ENCODE measurements around the gene GMDS. TPM values are rescaled to one million over a fixed set of nuclear protein-coding genes. Genes with fewer than 3 reads are reported as not detected.

GMDS gene
- total RNA-seq, 2 experiments from 2014 or later = 13.9 to 16.4 TPM

DNA sequence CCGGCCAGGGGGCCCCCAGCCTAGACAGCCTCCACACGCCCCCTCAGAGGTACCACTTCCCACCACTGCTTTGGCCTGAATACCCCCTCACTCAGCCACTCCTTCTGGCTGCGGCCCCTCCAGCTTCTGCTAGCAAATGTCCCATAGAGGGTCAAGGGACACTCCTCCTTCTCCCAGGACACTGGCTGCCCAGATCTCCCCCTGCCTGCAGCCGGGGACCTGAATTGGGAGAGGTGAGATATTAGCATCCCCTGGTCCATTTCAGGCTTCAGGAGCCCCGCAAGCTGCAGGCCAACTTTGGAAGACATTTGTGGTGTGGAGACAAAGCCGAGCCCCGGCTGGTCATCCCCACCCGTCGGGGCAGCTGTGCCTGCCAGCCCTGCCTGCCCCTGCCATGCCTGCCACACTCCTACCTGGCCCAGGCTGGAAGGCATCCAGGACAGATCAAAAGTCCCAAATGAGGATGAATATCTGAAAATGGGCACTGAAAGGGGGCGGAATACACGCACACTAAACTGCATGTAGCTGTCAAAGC is 668.2 kb downstream of the GMDS start:
- POLR2A ChIA-PET = no interaction called here
- CTCF ChIA-PET = no interaction called here
- no peaks in the 10 kb centered on the region for H3K9me3 Mint-ChIP-seq

DNA sequence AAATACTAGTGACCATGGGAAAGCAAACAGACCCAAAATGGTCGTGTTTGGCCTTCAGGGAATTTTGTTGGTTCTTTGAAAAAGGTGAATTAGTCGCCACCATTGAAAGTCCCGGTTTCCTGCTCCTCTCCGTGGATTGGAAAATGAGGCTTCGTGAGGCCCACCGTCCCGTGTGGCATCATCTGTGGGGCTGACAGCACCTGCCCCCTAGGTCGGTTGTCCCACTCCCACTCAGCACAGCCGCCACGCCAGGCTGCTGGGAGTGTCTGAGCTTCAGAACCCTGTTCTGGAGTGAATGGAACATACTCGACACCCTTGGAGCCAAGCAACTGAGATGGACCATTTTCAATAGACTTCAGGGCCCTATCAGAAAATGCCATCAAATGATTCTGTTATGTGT is 668.7 kb downstream of the GMDS start:
- Histone ChIP-seq H3K27me3 (ENCODE audit: control insufficient read depth in 1 of 2, insufficient read depth in 2 of 2, low read length in 2 of 2) (peaks cover 0 to 5% of the 10 kb centered on the region in 2 experiments), H3K27ac (ENCODE audit: low read depth in 1 of 2, low read length in 2 of 2) (no peak overlapping the region), H3K36me3 (ENCODE audit: insufficient read depth, low read length) (no peaks in the 10 kb centered on the region), H3K4me3 (ENCODE audit: low read length) (no peak overlapping the region), H3K4me1 (ENCODE audit: insufficient read depth, low read length) (no peaks in the 10 kb centered on the region), H3K9me3 (ENCODE audit: control insufficient read depth in 1 of 2, insufficient read depth in 1 of 2, low read length in 2 of 2) (peaks cover 0 to 4% of the 10 kb centered on the region in 2 experiments)
- TF ChIP-seq, protein P1, sequence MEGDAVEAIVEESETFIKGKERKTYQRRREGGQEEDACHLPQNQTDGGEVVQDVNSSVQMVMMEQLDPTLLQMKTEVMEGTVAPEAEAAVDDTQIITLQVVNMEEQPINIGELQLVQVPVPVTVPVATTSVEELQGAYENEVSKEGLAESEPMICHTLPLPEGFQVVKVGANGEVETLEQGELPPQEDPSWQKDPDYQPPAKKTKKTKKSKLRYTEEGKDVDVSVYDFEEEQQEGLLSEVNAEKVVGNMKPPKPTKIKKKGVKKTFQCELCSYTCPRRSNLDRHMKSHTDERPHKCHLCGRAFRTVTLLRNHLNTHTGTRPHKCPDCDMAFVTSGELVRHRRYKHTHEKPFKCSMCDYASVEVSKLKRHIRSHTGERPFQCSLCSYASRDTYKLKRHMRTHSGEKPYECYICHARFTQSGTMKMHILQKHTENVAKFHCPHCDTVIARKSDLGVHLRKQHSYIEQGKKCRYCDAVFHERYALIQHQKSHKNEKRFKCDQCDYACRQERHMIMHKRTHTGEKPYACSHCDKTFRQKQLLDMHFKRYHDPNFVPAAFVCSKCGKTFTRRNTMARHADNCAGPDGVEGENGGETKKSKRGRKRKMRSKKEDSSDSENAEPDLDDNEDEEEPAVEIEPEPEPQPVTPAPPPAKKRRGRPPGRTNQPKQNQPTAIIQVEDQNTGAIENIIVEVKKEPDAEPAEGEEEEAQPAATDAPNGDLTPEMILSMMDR (IDR thresholded peaks at IDR 0.05) = no peak
- ChIA-PET POLR2A (no interaction called here), CTCF (no interaction called here)
- no peaks in the 10 kb centered on the region for H3K4me1 Mint-ChIP-seq (ENCODE audit: low read depth)
- H3K4me3 Mint-ChIP-seq = no peak overlapping the region
- no peak overlapping the region for H3K27ac Mint-ChIP-seq
- peaks cover 4% of the 10 kb centered on the region for H3K27me3 Mint-ChIP-seq
- H3K36me3 Mint-ChIP-seq (ENCODE audit: low read depth) = peaks cover under 1% of the 10 kb centered on the region
- peaks cover 4% of the 10 kb centered on the region for H3K9me3 Mint-ChIP-seq
- DNase-seq (no peak), ATAC-seq (ENCODE audit: poor library complexity) (no peak)
- intact Hi-C loops (cut with DNase I, micrococcal nuclease) = no loop called here

More for the DNA sequence above, 668.2 kb downstream of the GMDS start:
- intact Hi-C loops (cut with DNase I, micrococcal nuclease) = no loop called here
- Histone ChIP-seq H3K4me3 (ENCODE audit: low read length) (no peak overlapping the region), H3K27ac (ENCODE audit: low read depth in 1 of 2, low read length in 2 of 2) (no peak overlapping the region), H3K27me3 (ENCODE audit: control insufficient read depth in 1 of 2, insufficient read depth in 2 of 2, low read length in 2 of 2) (peaks cover 0 to 5% of the 10 kb centered on the region in 2 experiments), H3K4me1 (ENCODE audit: insufficient read depth, low read length) (no peaks in the 10 kb centered on the region), H3K9me3 (ENCODE audit: control insufficient read depth in 1 of 2, insufficient read depth in 1 of 2, low read length in 2 of 2) (no peaks in the 10 kb centered on the region), H3K36me3 (ENCODE audit: insufficient read depth, low read length) (no peaks in the 10 kb centered on the region)
- no peaks in the 10 kb centered on the region for H3K36me3 Mint-ChIP-seq (ENCODE audit: low read depth)
- no peak for ATAC-seq (ENCODE audit: poor library complexity)
- H3K4me1 Mint-ChIP-seq (ENCODE audit: low read depth) = no peaks in the 10 kb centered on the region
- DNase-seq = no peak
- no peak overlapping the region for H3K27ac Mint-ChIP-seq
- no peak overlapping the region for H3K4me3 Mint-ChIP-seq
- TF ChIP-seq, protein P1 (IDR thresholded peaks at IDR 0.05) = no peak
- peaks cover 4% of the 10 kb centered on the region for H3K27me3 Mint-ChIP-seq

DNA sequence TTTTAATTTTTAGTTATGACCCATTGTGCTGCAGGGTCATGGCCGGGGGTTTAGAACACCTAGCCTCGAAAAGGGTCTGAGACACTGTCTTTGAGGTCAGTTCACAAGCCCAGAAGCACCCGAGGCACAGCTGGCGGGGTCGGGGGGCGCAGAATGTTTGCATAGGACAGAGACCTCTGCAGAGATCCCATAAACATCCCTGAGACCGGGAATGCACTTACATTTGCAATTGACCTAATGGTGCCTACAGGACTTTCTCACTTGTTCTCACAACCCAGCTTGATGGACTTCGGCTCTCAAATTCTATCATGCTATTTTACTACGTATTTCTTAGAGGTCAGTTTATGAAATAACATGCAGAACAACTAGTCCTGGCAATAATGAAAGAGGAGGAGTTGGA is 669.2 kb downstream of the GMDS start:
- CTCF ChIA-PET = no interaction called here
- H3K4me1 Mint-ChIP-seq (ENCODE audit: low read depth) = no peaks in the 10 kb centered on the region

More for the DNA sequence above, 669.2 kb downstream of the GMDS start:
- TF ChIP-seq, protein P1 (IDR thresholded peaks at IDR 0.05) = no peak
- Histone ChIP-seq H3K4me3 (ENCODE audit: low read length) (no peak overlapping the region), H3K27me3 (ENCODE audit: control insufficient read depth in 1 of 2, insufficient read depth in 2 of 2, low read length in 2 of 2) (peaks cover 0 to 5% of the 10 kb centered on the region in 2 experiments), H3K9me3 (ENCODE audit: control insufficient read depth in 1 of 2, insufficient read depth in 1 of 2, low read length in 2 of 2) (peaks cover 0 to 10% of the 10 kb centered on the region in 2 experiments), H3K27ac (ENCODE audit: low read depth in 1 of 2, low read length in 2 of 2) (no peak overlapping the region), H3K36me3 (ENCODE audit: insufficient read depth, low read length) (no peaks in the 10 kb centered on the region), H3K4me1 (ENCODE audit: insufficient read depth, low read length) (no peaks in the 10 kb centered on the region)
- H3K36me3 Mint-ChIP-seq (ENCODE audit: low read depth) = peaks cover 6% of the 10 kb centered on the region
- no peak overlapping the region for H3K4me3 Mint-ChIP-seq
- H3K27ac Mint-ChIP-seq = no peak overlapping the region
- no peak for DNase-seq
- intact Hi-C loops (cut with DNase I, micrococcal nuclease) = no loop called here
- peaks cover 10% of the 10 kb centered on the region for H3K9me3 Mint-ChIP-seq
- no peak for ATAC-seq (ENCODE audit: poor library complexity)
- H3K27me3 Mint-ChIP-seq = peaks cover 4% of the 10 kb centered on the region
- POLR2A ChIA-PET = no interaction called here

All from CD4-positive, alpha-beta T cell (primary cell).